ENCODE measurements around the gene CFAP161. TPM values are rescaled to one million over a fixed set of nuclear protein-coding genes. Genes with fewer than 3 reads are reported as not detected.

CFAP161 gene
- total RNA-seq, 3 donors from 2014 or later (not counting 1 experiment from before 2014, with no cell fraction given): 0.53 to 1.3 TPM; not detected in 1

GRCh38 chr15:81101894-81102815 lies 31.9 kb upstream of the CFAP161 start:
- Histone ChIP-seq H3K27me3 (ENCODE audit: control insufficient read depth, insufficient read depth, low read length) (peaks cover 3% of the 10 kb centered on the region), H3K27ac (ENCODE audit: low read length) (no peak overlapping the region), H3K9me3 (ENCODE audit: control insufficient read depth, insufficient read depth, low read length) (no peaks in the 10 kb centered on the region), H3K36me3 (ENCODE audit: control insufficient read depth, insufficient read depth, low read length) (no peaks in the 10 kb centered on the region), H3K4me3 (ENCODE audit: low read length) (no peak overlapping the region), H3K4me1 (ENCODE audit: control insufficient read depth, insufficient read depth, low read length) (peaks cover 7% of the 10 kb centered on the region)
- peaks cover 35 to 46% of the 10 kb centered on the region in 2 donors for H3K27me3 Mint-ChIP-seq (ENCODE audit: low read depth in 2 of 2)
- no peak overlapping the region for H3K4me3 Mint-ChIP-seq
- ATAC-seq: no peak
- DNase-seq: no peak
- TF ChIP-seq, protein P1, sequence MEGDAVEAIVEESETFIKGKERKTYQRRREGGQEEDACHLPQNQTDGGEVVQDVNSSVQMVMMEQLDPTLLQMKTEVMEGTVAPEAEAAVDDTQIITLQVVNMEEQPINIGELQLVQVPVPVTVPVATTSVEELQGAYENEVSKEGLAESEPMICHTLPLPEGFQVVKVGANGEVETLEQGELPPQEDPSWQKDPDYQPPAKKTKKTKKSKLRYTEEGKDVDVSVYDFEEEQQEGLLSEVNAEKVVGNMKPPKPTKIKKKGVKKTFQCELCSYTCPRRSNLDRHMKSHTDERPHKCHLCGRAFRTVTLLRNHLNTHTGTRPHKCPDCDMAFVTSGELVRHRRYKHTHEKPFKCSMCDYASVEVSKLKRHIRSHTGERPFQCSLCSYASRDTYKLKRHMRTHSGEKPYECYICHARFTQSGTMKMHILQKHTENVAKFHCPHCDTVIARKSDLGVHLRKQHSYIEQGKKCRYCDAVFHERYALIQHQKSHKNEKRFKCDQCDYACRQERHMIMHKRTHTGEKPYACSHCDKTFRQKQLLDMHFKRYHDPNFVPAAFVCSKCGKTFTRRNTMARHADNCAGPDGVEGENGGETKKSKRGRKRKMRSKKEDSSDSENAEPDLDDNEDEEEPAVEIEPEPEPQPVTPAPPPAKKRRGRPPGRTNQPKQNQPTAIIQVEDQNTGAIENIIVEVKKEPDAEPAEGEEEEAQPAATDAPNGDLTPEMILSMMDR (IDR thresholded peaks at IDR 0.05): no peak
- H3K9me3 Mint-ChIP-seq: no peaks in the 10 kb centered on the region
- WGBS (ENCODE audit: insufficient coverage): 90% methylated on average over 7 of the region's 7 CpGs
- no peak overlapping the region for H3K27ac Mint-ChIP-seq
- intact Hi-C loops (cut with micrococcal nuclease): no loop called here
- H3K4me1 Mint-ChIP-seq: peaks cover 5 to 13% of the 10 kb centered on the region in 2 donors
- H3K36me3 Mint-ChIP-seq: no peaks in the 10 kb centered on the region

- no peak overlapping the region for H3K4me3 Mint-ChIP-seq
- intact Hi-C loops (cut with micrococcal nuclease): no loop called here
- no peaks in the 10 kb centered on the region for H3K36me3 Mint-ChIP-seq
- no peaks in the 10 kb centered on the region for H3K9me3 Mint-ChIP-seq
- 88% methylated on average over 1 of the region's 1 CpG for WGBS (ENCODE audit: insufficient coverage)
- H3K27me3 Mint-ChIP-seq (ENCODE audit: low read depth in 2 of 2): peaks cover 26 to 38% of the 10 kb centered on the region in 2 donors
- H3K4me1 Mint-ChIP-seq: peaks cover 0 to 4% of the 10 kb centered on the region in 2 donors
- Histone ChIP-seq H3K4me3 (ENCODE audit: low read length) (no peak overlapping the region), H3K36me3 (ENCODE audit: control insufficient read depth, insufficient read depth, low read length) (no peaks in the 10 kb centered on the region), H3K27ac (ENCODE audit: low read length) (no peak overlapping the region), H3K4me1 (ENCODE audit: control insufficient read depth, insufficient read depth, low read length) (peaks cover 5% of the 10 kb centered on the region), H3K27me3 (ENCODE audit: control insufficient read depth, insufficient read depth, low read length) (peaks cover 1% of the 10 kb centered on the region), H3K9me3 (ENCODE audit: control insufficient read depth, insufficient read depth, low read length) (no peaks in the 10 kb centered on the region)
- no peak overlapping the region for H3K27ac Mint-ChIP-seq
- DNase-seq: no peak
- TF ChIP-seq, protein P1 (IDR thresholded peaks at IDR 0.05): no peak
- no peak for ATAC-seq
Measured at GRCh38 chr15:81103857-81104256, 30.2 kb upstream of the CFAP161 start.

DNA sequence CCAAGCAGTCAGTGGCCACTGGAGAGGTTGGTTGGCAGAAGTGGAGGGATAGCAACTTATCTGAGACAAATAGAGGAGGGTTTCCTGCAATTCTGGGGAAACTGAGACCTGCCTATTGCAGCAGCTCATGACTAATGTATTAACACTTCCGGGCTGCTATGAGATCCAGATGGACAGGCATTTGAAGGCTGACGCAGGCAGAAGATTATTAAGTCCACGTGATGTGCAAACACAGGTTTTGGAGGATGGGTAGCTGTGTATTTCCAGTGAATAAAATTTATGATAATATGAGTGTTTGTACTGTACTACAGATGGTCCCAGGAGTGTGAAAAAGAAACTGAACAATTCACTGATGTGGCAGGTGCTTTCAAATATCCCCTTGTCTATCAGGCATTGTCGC lies 28.5 kb upstream of the CFAP161 start:
- H3K36me3 Mint-ChIP-seq: no peaks in the 10 kb centered on the region
- peaks cover 28 to 42% of the 10 kb centered on the region in 2 donors for H3K27me3 Mint-ChIP-seq (ENCODE audit: low read depth in 2 of 2)
- TF ChIP-seq, protein P1 (IDR thresholded peaks at IDR 0.05): no peak
- no peak overlapping the region for H3K4me3 ChIP-seq (ENCODE audit: low read length)
- H3K4me1 Mint-ChIP-seq: no peaks in the 10 kb centered on the region
- H3K36me3 ChIP-seq (ENCODE audit: control insufficient read depth, insufficient read depth, low read length): no peaks in the 10 kb centered on the region
- H3K27ac ChIP-seq (ENCODE audit: low read length): no peak overlapping the region
- no peak for ATAC-seq
- H3K27ac Mint-ChIP-seq: no peak overlapping the region
- H3K27me3 ChIP-seq (ENCODE audit: control insufficient read depth, insufficient read depth, low read length): no peaks in the 10 kb centered on the region
- intact Hi-C loops (cut with micrococcal nuclease): no loop called here
- WGBS (ENCODE audit: insufficient coverage): 91% methylated on average over 4 of the region's 4 CpGs
- no peaks in the 10 kb centered on the region for H3K4me1 ChIP-seq (ENCODE audit: control insufficient read depth, insufficient read depth, low read length)
- H3K4me3 Mint-ChIP-seq: no peak overlapping the region
- no peaks in the 10 kb centered on the region for H3K9me3 Mint-ChIP-seq
- no peaks in the 10 kb centered on the region for H3K9me3 ChIP-seq (ENCODE audit: control insufficient read depth, insufficient read depth, low read length)
- no peak for DNase-seq
